ENCODE data around the gene IRF2. TPM values are rescaled to one million over a fixed set of nuclear protein-coding genes. Genes with fewer than 3 reads are reported as not detected.

Gene IRF2
- total RNA-seq, 2 donors from 2014 or later = 17.3 to 24.6 TPM

- no peak overlapping the region for H3K4me3 ChIP-seq (ENCODE audit: low read length)
- H3K27ac Mint-ChIP-seq = peak overlapping the region; percentile 36
- H3K4me3 Mint-ChIP-seq = peak overlapping the region; percentile 9
- H3K27ac ChIP-seq (ENCODE audit: low read depth, low read length) = no peak overlapping the region
- WGBS, 2 experiments (ENCODE audit: insufficient coverage in 1 of 2, insufficient read length in 1 of 2) = 82 to 90% methylated on average over 6 to 9 of the region's 9 CpGs
- no peak for TF ChIP-seq CTCF (conservative IDR thresholded peaks at IDR 0.05)
- H3K4me1 Mint-ChIP-seq = peaks cover 24% of the 10 kb centered on the region
- no peaks in the 10 kb centered on the region for H3K36me3 ChIP-seq (ENCODE audit: control insufficient read depth, insufficient read depth, low read length)
- no peaks in the 10 kb centered on the region for H3K9me3 Mint-ChIP-seq
- no peak overlapping the region for H3K9ac ChIP-seq (ENCODE audit: extremely low read depth, low read length, poor library complexity, severe bottlenecking)
- H3K9me3 ChIP-seq (ENCODE audit: control insufficient read depth, low read length) = no peaks in the 10 kb centered on the region
- peaks cover 5% of the 10 kb centered on the region for H3K4me1 ChIP-seq (ENCODE audit: control insufficient read depth, insufficient read depth, low read length)
- no peaks in the 10 kb centered on the region for H3K36me3 Mint-ChIP-seq (ENCODE audit: low read depth)
- no peaks in the 10 kb centered on the region for H3K27me3 ChIP-seq (ENCODE audit: control insufficient read depth, insufficient read depth, low read length, poor library complexity, severe bottlenecking)
- DNase-seq = no peak
- no peaks in the 10 kb centered on the region for H3K27me3 Mint-ChIP-seq (ENCODE audit: insufficient read depth)
Measured at GRCh38 chr4:184477201-184477999, 3.0 kb upstream of the IRF2 start.

- DNase-seq = no peak
- Mint-ChIP-seq H3K9me3 (no peaks in the 10 kb centered on the region), H3K4me3 (peak overlapping the region; percentile 9), H3K27me3 (ENCODE audit: insufficient read depth) (no peaks in the 10 kb centered on the region), H3K27ac (peak overlapping the region; percentile 36), H3K36me3 (ENCODE audit: low read depth) (no peaks in the 10 kb centered on the region), H3K4me1 (peaks cover 31% of the 10 kb centered on the region)
- 80 to 82% methylated on average over 8 of the region's 8 CpGs for WGBS, 2 experiments (ENCODE audit: insufficient coverage in 1 of 2, insufficient read length in 1 of 2)
- Histone ChIP-seq H3K27me3 (ENCODE audit: control insufficient read depth, insufficient read depth, low read length, poor library complexity, severe bottlenecking) (no peaks in the 10 kb centered on the region), H3K4me3 (ENCODE audit: low read length) (no peak overlapping the region), H3K9me3 (ENCODE audit: control insufficient read depth, low read length) (no peaks in the 10 kb centered on the region), H3K36me3 (ENCODE audit: control insufficient read depth, insufficient read depth, low read length) (no peaks in the 10 kb centered on the region), H3K27ac (ENCODE audit: low read depth, low read length) (no peak overlapping the region), H3K4me1 (ENCODE audit: control insufficient read depth, insufficient read depth, low read length) (peaks cover 5% of the 10 kb centered on the region), H3K9ac (ENCODE audit: extremely low read depth, low read length, poor library complexity, severe bottlenecking) (no peak overlapping the region)
- TF ChIP-seq CTCF (conservative IDR thresholded peaks at IDR 0.05) = no peak
Measured at GRCh38 chr4:184476695-184477094, 2.3 kb upstream of the IRF2 start.

DNA sequence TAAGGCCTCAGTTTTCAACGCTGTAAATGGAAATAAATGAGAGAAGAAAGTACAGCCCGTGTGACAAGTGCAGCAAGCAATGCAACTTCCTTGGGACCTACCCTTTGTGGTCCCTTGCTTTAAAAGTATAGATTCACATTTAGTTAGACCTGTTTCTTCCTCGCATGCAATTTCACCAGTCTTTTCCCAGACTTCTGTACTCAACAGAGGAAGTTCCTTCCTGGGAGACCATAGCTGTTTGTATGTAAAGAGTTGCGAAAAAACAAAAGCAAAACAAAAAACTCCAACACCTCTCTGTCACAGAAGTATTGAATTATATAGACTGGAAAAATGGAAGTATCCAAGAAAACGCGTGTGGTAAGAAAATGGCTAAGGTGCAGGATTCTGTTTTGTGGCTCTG, 1.1 kb upstream of the IRF2 start:
- peaks cover 32% of the 10 kb centered on the region for H3K4me1 Mint-ChIP-seq
- H3K27ac Mint-ChIP-seq = peak overlapping the region; percentile 77
- no peak for TF ChIP-seq CTCF (conservative IDR thresholded peaks at IDR 0.05)
- peak overlapping the region; percentile 83 for H3K4me3 Mint-ChIP-seq
- Histone ChIP-seq H3K27me3 (ENCODE audit: control insufficient read depth, insufficient read depth, low read length, poor library complexity, severe bottlenecking) (no peaks in the 10 kb centered on the region), H3K27ac (ENCODE audit: low read depth, low read length) (no peak overlapping the region), H3K4me1 (ENCODE audit: control insufficient read depth, insufficient read depth, low read length) (peaks cover 5% of the 10 kb centered on the region), H3K9me3 (ENCODE audit: control insufficient read depth, low read length) (no peaks in the 10 kb centered on the region), H3K36me3 (ENCODE audit: control insufficient read depth, insufficient read depth, low read length) (no peaks in the 10 kb centered on the region), H3K9ac (ENCODE audit: extremely low read depth, low read length, poor library complexity, severe bottlenecking) (peak overlapping the region; percentile 84), H3K4me3 (ENCODE audit: low read length) (peak overlapping the region; percentile 100)
- no peak for DNase-seq
- WGBS, 2 experiments (ENCODE audit: insufficient coverage in 1 of 2, insufficient read length in 1 of 2) = 31 to 63% methylated on average over 2 to 5 of the region's 6 CpGs
- no peaks in the 10 kb centered on the region for H3K36me3 Mint-ChIP-seq (ENCODE audit: low read depth)
- no peaks in the 10 kb centered on the region for H3K9me3 Mint-ChIP-seq
- no peaks in the 10 kb centered on the region for H3K27me3 Mint-ChIP-seq (ENCODE audit: insufficient read depth)

Measured in endodermal cell (in vitro differentiated cells).